ENCODE results near the gene HYAL2.

- no peak for TF ChIP-seq ZNF780A (CRISPR knock-in tag; IDR thresholded peaks at IDR 0.05)
- no peak for TF ChIP-seq MAFG (tag; conservative IDR thresholded peaks at IDR 0.05)
Observed at GRCh38 chr3:50327943-50328691, 5.6 kb upstream of the HYAL2 start, which contains the start of gene TUSC2.
